Coronary artery (tissue), 2 donors: ENCODE results near the gene PTOV1.
A peak's percentile ranks its signal among the peaks of the same experiment; 100 is the strongest.

Experiments used
- DNase-seq: peaks from one replicate; pipeline ENCODE4 v3.0.0-alpha.2; 2017; ENCODE audit warnings: low spot score
- H3K27ac ChIP-seq, 2 donors: fragments of 200-600 bp; sonication (generic); one replicate each; pipeline ENCODE4 v1.5.1; 2016 to 2019
- H3K4me3 ChIP-seq: fragments of 200-600 bp; sonication (generic); 2 replicates; pipeline ENCODE4 v1.5.1; 2016; ENCODE audit warnings: mild to moderate bottlenecking, moderate library complexity
- CTCF ChIP-seq: fragments of 200-600 bp; sonication (generic); IDR thresholded peaks from one replicate; pipeline ENCODE4 v1.5.1; 2019; ENCODE audit warnings: antibody characterized with exemption

The PTOV1 gene

GRCh38 chr19:49806620-49806959 lies 44.4 kb upstream of the PTOV1 start:
- no peak overlapping the region for H3K4me3 ChIP-seq
- TF ChIP-seq CTCF = no peak
- no peak for DNase-seq
- H3K27ac ChIP-seq = no peak overlapping the region

- H3K4me3 ChIP-seq = no peak overlapping the region
- DNase-seq = no peak
- no peak overlapping the region for H3K27ac ChIP-seq
- no peak for TF ChIP-seq CTCF
Measured at GRCh38 chr19:49807058-49807903, 43.7 kb upstream of the PTOV1 start.

GRCh38 chr19:49807904-49808675 lies 42.9 kb upstream of the PTOV1 start:
- H3K4me3 ChIP-seq = peak overlapping the region; percentile 94
- peak overlapping the region; percentile 86 to 98 for H3K27ac ChIP-seq
- no peak for DNase-seq
- no peak for TF ChIP-seq CTCF

DNA sequence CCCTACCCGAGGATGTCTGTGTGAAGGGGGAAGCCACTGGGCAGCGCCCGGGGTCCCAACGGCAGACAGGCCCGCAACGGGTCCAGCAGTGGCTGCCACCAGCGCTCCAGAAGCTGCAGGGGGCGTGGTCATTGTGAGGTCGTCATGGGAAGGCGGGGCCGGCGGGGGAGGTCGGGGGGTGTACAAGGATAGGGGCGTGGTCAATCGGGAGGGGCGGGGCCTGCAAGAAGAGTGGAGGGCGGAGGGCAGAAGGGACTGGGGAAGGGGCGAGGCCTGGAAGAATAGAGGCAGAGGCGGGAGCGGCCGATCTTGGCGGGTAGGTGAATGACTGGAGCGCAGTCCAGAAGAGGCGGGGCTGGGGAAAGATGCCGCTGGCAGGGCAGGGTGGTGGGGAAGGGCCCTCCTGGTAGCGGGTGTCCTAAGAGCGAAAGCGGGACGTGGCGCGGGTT lies 42.2 kb upstream of the PTOV1 start:
- peak overlapping the region; percentile 94 for H3K4me3 ChIP-seq

GRCh38 chr19:49809160-49809940 lies 41.6 kb upstream of the PTOV1 start:
- H3K27ac ChIP-seq = peak overlapping the region; percentile 86 to 98
- H3K4me3 ChIP-seq = peak overlapping the region; percentile 94
- no peak for TF ChIP-seq CTCF
- DNase-seq = peak; percentile 87

More for the DNA sequence above, 42.2 kb upstream of the PTOV1 start:
- peak; percentile 95 for DNase-seq
- H3K27ac ChIP-seq = peak overlapping the region; percentile 86 to 98
- TF ChIP-seq CTCF = no peak

GRCh38 chr19:49809941-49810389 lies 41.0 kb upstream of the PTOV1 start:
- H3K27ac ChIP-seq = peak overlapping the region; percentile 86 to 98
- peak overlapping the region; percentile 94 for H3K4me3 ChIP-seq
- TF ChIP-seq CTCF = no peak
- DNase-seq = no peak
